Activated naive CD8-positive, alpha-beta T cell treated with anti-CD3 and anti-CD28 coated beads, Interleukin-2, amount 50 U/mL, for 16 hours (primary cell): Measurements from ENCODE around the gene PIK3R2.
"Not testable (repeated sequence)": the region's sequence is repeated elsewhere in the genome, so short reads cannot be mapped to it uniquely, and the experiment has no call there.

Experiments used
- DNase-seq: peaks from one replicate; pipeline ENCODE4 v3.0.0-alpha.2; 2020; ENCODE audit warnings: low read depth, low spot score

The PIK3R2 gene

DNA sequence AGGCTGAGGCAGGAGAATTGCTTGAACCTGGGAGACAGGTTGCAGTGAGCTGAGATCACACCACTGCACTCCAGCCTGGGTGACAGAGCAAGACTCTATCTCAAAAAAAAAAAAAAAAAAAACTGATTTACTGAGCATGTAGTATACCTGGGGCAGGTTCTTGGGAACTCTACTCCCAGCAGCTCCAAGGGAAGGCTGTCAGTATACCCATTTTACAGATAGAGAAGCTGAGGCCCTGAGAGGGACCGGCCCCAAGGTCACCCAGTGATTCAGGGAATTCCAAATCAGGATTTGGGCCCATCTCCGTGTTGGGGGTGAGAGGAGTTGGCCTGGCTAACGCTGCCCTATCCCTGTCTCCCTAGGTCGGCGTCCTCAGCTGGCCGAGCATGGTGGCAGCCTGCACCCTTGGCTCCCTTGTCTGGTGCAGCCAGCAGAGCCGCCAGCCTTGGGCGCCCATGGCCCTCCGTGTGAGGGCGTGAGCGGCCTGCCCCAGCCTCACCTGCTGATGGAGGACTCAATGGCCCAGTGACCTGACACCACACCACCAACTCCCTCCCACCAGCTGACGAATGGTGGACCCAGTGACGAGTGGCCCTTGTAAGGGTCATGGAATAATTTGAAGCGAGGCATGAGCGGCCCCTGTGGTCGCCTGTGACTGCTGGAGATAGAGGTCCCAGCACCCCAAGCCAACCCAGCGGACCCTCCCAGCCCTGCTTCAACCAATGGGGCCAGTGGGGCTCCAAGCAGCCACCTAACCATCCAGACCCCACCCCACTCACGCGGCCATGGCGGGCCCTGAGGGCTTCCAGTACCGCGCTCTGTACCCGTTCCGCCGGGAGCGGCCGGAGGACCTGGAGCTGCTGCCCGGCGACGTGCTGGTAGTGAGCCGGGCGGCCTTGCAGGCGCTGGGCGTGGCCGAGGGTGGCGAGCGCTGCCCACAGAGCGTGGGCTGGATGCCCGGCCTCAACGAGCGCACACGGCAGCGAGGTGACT, 2.4 kb downstream of the PIK3R2 start:
- no peak for DNase-seq

- no peak for DNase-seq
Observed at GRCh38 chr19:18156268-18156667, 3.3 kb downstream of the PIK3R2 start.

GRCh38 chr19:18156841-18157464, 4.0 kb downstream of the PIK3R2 start:
- no peak for DNase-seq

DNA sequence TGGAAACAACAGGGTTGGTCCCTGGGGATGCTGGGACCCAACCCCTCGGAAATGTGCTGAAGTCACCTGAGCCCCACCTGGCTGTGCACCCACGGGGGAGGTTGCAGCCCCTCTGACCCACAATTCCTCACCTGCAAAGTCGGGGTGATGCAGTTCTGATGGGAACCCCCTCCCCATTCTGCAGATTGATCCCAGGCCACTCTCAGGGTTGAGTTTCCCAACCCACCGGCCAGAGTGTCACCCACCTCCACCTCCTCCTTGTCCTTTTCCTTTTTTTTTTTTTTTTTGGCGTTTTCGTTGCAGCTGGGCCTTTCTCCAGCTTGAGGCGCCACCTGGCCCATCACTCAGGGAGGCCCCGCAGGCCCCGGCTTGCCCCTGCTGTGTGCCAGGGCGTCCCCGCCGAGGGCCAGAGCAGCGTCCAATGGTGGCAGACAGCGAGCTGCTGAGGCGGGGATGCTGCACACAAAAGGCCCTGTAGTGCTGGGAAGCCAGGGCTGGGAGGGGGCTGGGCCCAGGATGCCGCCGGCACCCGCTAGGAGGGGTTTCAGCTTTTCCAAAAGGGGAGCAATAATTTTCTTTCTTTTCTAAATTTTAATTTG, 4.6 kb downstream of the PIK3R2 start:
- DNase-seq = no peak

GRCh38 chr19:18158467-18158866, 5.5 kb downstream of the PIK3R2 start:
- no peak for DNase-seq

- not testable (repeated sequence) for DNase-seq
Observed at GRCh38 chr19:18159059-18159616, 6.2 kb downstream of the PIK3R2 start.

- no peak for DNase-seq
Observed at GRCh38 chr19:18159810-18160209, 6.8 kb downstream of the PIK3R2 start.

DNA sequence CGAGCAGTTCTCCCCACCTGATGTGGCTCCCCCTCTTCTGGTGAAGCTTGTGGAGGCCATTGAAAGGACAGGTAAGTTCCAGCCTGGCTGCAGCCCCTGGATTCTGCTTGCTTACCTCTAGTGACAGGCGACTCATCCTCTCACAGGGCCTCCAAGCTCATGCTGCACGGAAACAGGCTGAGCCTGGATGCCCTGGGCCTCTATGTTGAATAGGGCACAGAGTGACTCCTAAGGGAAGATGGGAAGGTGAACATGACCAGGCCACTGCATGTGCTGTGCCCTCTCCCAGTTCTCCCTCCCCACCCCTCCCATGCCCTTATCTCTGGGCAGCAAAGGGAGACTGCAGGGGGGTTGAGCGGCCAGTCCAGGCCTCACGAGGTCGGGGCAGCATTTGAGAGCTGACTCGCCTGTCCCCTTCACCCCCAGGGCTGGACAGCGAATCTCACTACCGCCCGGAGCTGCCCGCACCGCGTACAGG, 7.6 kb downstream of the PIK3R2 start:
- no peak for DNase-seq

GRCh38 chr19:18160971-18161635, 8.1 kb downstream of the PIK3R2 start:
- DNase-seq = peak; percentile 52

GRCh38 chr19:18161636-18162002, 8.7 kb downstream of the PIK3R2 start:
- no peak for DNase-seq

DNA sequence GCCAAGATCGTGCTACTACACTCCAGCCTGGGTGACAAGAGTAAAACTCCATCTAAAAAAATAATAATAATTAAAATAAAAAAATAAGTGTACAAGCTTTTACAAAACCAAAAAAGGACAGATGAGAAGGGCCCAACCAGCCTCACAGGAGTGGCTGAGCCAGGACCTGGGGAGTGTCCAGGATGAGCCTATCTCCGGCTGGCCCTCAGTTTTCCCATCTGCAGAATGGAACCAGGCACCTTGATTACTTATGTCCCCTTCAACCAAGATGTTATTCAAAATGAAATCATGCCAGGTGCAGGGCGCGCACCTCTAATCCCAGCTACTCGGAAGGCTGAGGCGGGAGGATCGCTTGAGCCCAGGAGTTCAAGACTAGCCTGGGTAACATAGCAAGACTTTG, 11.1 kb downstream of the PIK3R2 start:
- DNase-seq = no peak

GRCh38 chr19:18165794-18166544, 13.0 kb downstream of the PIK3R2 start:
- DNase-seq = no peak

- no peak for DNase-seq
Observed at GRCh38 chr19:18167011-18167410, 14.0 kb downstream of the PIK3R2 start.

DNA sequence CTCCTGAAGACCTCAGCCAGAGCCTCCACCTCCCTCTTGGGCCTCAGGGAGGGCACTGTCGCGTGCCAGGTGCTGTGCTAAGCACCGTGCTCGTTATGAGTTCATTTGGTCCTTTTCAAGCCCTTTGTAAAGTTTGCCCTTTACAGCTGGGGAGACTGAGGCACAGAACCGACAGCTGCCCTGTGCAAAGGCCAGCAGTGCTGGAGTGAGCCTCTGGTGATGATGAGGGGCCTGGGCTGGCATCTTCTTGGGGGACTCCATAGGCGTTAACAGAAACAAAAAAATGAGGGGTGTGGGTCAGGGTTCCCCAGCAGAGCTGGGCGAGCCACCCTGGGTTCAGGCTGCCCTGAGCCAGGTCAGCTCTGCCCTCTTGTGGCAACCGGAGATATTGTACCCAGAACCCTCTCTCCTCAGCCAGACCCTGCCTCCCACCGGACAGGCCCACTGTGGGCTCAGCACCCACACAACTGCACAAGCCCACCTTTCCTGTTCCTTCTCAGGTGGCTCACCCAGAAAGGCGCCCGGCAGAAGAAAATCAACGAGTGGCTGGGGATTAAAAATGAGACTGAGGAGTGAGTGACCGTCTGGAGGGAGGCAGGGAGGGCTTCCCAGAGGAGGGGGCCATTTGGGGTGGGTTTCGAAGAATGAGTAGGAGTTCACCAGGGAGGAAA, 15.1 kb downstream of the PIK3R2 start:
- DNase-seq = peak; percentile 28

DNA sequence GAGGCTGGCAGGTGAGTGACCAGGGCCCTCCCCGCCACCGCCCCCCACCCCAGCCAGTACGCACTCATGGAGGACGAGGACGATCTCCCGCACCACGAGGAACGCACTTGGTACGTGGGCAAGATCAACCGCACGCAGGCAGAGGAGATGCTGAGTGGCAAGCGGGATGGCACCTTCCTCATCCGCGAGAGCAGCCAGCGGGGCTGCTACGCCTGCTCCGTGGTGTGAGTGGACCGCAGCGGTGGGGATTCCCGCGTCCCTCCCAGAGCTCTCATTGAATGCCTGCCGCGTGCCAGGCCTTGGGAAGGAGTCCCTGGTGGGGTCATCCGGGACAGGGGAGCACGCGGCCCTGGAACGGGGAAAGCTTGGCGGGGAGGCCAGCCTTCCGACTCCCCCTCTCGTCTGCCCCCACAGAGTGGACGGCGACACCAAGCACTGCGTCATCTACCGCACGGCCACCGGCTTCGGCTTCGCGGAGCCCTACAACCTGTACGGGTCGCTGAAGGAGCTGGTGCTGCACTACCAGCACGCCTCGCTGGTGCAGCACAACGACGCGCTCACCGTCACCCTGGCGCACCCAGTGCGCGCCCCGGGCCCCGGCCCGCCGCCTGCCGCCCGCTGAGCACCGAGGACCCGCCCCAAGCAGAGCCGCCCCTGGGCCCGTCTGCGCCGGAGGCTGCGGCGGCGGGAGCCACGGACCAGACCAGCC, 15.9 kb downstream of the PIK3R2 start:
- DNase-seq = no peak

- no peak for DNase-seq
Observed at GRCh38 chr19:18170714-18171255, 17.8 kb downstream of the PIK3R2 start.

- no peak for DNase-seq
Observed at GRCh38 chr19:18171605-18172327, 18.8 kb downstream of the PIK3R2 start.

- no peak for DNase-seq
Observed at GRCh38 chr19:18172331-18173053, 19.5 kb downstream of the PIK3R2 start.
